Activated CD4-positive, alpha-beta T cell treated with anti-CD3 and anti-CD28 coated beads for 24 hours (primary cell): Measurements from ENCODE around the gene TAF8.
"Not testable (repeated sequence)": the region's sequence is repeated elsewhere in the genome, so short reads cannot be mapped to it uniquely, and the experiment has no call there.

Source experiments
- DNase-seq, 2 donors: peaks; one replicate each; pipeline ENCODE4 v3.0.0-alpha.2; 2020; ENCODE audit warnings: low read depth in 2 of 2

TAF8 gene

DNA sequence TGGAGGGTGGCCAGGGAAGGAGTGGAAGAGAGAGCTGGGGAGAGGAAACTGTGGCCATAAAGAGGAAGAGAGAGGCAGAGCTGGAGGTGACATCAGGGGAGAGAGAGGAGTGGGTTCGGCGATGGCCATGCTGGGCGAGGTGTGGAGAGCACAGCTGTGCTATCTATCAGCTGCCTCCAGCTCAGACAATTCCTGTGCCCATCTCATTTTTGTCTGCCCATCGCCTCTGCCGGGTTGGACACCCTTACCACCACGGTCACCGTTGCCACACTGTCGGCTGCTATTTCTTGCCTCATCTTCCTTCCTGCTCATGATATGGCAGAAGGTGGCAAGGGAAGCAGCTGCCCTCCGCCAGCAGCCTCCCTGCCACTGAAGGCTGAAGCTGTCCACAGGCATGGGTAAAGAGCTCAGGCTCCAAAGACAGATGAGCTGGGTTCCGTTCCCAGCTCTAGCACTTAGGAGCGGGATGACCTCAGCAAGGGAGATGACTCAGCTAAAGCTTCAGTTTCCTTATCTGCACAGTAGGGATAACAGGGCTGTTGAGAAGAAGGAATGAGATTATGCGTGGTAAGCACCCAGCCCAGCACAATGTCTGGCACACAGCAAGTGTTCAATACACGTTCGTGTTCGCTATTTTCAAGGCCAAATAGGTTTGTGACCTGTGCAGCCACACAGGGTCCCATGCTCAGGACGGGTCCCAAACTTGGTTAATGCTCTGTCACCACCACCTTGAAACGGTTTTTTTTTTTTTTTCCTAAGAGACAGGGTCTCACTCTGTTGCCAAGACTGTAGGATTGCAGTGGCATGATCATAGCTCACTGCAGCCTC lies 21.9 kb upstream of the TAF8 start:
- no peak for DNase-seq

DNA sequence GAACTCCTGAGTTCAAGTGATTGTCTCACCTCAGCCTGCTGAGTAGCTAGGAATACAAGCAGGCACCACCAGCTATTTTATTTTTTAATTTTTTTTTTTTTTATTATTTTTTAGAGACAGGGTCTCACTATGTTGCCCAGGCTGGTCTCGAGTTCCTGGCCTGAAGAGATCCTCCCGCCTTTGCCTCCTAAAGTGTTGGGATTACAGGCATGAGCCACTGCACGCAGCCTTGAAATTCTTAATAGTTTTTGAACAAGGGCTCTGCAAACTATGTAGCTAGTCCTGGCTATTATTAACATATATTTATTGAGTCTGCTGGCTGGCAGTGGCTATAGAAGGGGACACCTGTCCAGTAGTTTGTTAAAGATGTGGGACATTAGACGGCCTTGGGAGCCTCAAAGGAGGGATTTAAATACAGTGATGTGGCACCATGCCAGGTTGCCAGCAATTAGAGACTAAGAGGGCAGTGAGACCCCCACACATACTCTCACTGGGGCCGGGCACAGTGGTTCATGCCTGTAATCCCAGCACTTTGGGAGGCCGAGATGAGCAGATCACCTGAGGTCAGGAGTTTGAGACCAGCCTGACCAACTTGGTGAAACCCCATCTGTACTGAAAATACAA lies 21.1 kb upstream of the TAF8 start:
- no peak for DNase-seq

- DNase-seq = no peak
Measured at GRCh38 chr6:42029881-42030280, 20.4 kb upstream of the TAF8 start.

DNA sequence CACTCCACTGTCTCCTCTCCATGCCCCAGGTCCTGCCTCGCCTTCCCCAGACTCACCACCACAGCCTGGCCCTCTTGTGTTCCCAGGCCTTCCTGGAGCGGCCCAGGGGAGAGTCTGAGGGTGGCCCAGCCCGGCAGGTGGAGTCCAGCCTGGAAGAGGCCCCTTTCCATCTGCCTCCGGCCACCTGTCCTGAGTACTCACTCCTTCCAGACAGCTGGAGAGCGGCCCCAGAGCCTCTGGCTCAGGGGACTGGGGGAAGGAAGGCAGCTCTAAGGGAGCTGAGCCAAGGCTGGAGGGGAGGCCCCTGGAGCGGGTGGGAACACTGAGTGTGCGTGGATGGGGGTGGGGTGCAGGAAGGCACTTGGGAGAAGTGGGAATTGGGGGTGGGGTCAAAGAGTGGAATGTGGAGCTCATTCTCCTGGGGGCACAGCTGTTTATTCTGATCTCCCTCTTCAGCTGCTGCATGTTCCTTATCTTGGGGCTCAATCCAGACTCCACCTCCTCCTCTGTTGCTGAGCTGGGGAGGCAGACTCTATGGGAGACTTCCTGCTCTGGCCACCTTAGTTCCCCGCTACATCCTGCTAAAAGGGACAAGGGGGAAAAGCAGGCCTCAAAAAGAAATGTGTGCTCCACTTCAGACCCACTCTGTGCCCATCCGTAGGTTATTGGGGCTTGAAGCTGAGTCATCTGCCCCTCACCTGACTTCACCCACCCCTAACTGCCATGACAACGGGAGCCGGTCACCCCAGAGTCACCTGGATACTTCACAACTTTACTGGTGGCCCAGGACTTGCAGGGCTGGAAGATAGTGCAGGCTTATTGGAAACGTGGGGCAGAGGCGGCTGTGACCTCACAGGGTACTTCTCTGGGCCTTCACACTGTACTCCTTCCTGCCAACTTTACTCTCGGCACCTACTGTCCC lies 19.5 kb upstream of the TAF8 start:
- DNase-seq = no peak

DNA sequence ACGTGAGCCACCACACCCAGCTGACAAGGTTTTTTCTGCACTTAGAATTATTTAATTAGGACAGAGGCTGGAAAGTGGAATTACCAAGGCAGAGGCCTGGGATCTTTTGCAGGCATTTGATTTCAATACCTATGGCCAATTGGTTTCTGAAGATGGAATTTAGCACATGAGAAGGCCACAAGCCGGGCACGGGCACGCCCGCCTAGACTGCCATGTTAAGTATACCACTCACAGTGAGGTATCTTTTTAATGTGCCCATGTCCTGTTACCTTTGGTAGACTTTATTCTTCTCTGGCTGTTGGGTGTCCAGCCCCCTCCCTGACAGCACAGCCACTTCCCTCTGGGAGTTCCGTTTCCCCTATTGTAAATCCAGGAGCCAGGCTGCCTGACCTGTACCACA lies 18.0 kb upstream of the TAF8 start:
- DNase-seq = no peak

DNA sequence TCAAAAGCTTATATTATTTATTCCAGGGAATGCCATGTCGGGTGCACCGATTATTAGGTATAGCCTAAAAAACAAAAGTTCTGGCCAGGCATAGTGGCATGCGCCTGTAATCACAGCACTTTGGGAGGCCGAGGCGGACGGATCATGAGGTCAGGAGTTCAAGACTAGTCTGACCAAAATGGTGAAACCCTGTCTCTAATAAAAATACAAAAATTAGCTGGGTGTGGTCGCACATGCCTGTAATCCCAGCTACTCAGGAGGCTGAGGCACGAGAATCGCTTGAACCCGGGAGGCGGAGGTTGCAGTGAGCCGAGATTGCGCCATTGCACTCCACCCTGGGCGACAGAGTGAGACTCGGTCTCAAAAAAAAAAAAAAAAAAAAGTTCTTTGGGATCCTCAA lies 12.7 kb upstream of the TAF8 start:
- DNase-seq = not testable (repeated sequence)

DNA sequence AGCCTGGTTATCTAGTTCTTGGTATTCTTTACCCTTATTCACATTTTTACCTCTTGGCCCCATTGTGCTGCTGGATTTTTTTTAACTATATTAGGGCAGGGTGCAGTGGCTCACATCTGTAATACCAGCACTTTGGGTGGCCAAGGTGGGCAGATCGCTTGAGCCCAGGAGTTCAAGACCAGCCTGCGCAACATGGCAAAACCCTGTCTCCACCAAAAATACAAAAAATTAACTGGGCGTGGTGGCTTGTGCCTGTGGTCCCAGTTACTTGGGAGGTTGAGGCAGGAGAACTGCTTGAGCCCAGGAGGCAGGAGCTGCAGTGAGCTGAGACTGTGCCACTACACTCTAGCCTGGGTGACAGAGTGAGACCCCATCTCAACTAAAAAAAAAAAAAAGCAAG lies 12.2 kb upstream of the TAF8 start:
- no peak for DNase-seq

DNA sequence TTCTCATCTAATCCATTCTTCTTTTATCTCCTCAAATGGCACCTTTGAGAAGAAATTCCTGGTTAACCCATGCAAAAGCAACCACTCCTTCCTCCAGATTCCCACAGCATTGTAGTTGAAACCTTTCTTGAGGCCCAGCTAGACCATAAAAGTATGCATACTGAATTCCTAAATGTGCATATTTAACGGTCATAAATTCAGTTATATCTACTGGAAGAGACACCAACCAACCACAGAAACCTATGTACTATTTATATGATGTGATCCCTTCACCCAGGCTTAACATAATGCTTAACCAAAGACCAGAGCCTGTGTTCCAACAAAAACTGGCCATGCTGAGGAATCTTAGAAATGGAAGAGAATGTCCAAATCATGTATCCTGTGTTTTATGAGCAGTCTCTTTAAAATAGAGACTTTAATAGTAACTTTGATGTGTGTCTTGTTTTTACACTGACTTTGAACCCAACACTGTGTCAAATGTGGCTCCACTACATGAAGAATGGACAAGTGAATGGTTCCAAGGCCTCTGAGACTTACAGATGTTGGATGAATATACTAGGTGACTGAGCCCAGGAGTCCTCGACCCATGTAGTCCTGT lies 11.4 kb upstream of the TAF8 start:
- no peak for DNase-seq

DNA sequence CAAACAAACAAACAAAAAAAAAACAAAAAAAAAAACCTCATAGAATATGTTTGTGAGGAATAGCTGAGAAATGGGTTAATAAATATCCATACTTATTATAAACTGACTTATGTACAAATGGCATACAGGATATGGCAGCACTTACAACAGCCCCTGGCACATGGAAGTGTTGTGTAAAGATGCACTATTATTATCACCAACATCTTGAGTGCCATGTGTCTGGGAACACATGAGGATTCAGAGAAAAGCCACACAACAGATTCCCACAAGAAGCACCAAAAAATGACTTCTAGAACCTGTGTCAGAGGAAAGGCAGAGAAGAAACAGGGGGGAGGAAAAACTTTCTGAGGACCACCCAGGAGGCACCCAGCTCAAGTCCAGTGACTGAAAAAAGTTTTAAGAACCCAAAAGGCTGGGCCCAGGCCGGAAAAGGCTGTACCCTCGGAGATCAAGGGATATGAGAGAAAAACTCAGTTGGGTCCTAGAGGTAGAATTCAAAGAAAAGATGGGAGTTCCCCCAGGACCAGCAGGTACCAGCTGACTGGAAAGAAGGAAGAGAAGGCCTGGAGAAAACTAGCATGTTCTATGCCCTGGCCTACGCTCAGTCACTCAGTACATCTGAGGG lies 9.4 kb upstream of the TAF8 start:
- no peak for DNase-seq

- no peak for DNase-seq
Measured at GRCh38 chr6:42041481-42042053, 8.8 kb upstream of the TAF8 start.

DNA sequence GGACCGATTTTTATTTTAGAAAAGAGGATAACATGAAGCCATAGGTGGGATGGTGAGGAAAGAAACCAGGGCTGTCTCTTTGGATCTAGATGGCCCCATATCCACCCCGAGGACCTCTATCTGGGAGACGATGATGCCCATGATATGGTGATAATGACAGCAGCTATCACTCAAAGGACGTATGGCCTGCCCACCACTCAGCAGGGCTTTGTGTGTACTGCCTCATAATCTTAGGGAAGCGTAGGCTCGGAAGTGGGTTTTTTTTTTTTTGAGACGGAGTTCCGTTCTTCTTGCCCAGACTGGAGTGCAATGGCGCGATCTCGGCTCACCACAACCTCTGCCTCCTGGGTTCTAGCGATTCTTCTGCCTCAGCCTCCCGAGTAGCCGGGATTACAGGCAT lies 8.2 kb upstream of the TAF8 start:
- DNase-seq = no peak

DNA sequence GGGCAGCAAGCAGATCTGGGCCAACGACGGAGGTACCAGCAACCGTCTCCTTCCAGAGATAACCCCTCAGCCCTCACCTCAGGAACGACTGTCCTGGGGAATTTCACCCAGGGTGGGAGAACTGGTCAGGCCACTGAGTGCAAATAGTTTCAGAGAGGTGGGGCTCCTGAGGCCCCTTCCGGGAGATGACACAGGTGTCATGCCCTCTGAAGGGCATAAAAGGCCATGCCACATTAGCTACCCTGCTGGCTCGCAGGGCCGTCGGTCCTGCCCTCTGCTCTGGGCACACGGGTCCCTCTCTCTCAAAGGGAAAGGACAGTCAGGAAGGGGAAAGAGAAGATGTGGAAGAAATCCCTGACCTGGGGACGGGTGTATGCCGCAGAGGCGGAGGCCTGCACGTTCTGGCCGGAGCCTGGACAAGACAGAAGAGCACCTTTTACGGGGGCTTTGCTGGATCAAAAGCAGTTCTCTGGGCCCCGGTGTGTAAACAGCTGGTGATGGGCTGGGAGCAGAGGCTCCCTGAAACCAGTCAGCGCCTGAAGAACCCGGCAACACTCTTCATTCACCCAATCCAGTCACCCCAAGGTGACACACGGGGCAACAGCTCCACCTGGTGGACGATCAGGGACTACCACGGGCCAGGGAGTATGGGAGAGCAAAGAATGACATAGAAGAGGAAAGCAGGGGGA lies 6.4 kb upstream of the TAF8 start:
- DNase-seq = peak; percentile 92 to 96

GRCh38 chr6:42045538-42046460 lies 4.5 kb upstream of the TAF8 start:
- peak; percentile 58 to 68 for DNase-seq

GRCh38 chr6:42046464-42047212 lies 3.7 kb upstream of the TAF8 start:
- DNase-seq = no peak

- DNase-seq = no peak
Measured at GRCh38 chr6:42047213-42047590, 3.1 kb upstream of the TAF8 start.

GRCh38 chr6:42047790-42048405 lies 2.4 kb upstream of the TAF8 start:
- DNase-seq = no peak

DNA sequence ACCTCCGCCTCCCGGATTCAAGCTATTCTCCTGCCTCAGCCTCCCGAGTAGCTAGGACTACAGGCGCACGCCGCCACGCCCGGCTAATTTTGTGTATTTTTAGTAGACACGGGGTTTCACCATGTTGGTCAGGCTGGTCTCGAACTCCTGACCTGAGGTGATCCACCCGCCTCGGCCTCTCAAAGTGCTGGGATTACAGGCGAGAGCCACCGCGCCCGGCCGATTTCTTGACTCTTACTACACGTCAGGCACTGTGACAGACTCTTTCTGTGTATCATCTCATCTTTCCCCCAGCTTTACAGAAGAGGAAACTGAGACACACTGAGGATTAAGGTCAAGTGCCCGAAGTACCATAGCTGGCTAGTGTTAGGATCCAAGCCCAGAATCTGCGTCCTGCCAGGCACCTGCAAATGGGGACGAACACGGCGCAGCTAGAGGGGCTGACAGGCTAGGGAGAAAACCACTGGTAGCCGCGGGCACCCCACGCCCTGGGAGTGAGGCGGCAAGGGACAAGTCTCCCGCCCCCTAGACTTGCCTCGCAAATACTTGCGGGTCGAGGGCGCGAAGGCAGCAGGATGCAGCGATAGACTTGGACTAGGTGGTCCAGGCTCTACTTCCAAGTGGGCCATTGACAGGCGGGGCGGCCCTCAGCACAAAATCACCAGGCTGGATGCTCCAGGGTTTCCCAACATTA lies 1.1 kb upstream of the TAF8 start:
- DNase-seq = no peak

GRCh38 chr6:42049948-42050296 lies 402 bp upstream of the TAF8 start:
- DNase-seq = no peak
